Measurements from ENCODE around the gene RASGEF1C. TPM values are rescaled to one million over a fixed set of nuclear protein-coding genes. Genes with fewer than 3 reads are reported as not detected.

RASGEF1C gene
- total RNA-seq, 1 experiment from 2014 or later: not detected

Other genes starting within 250 kb of the RASGEF1C start
- gene RNF130, start 137.5 kb downstream of the RASGEF1C start, total RNA-seq (2014; rRNA removed; shearing (Covaris generic); ENCODE audit: low replicate concordance): 0.41 TPM in 1 of 2 replicates, not detected in the other
- 26.8 and 33.0 TPM in 2 replicates for gene MAPK9, start 82.9 kb upstream of the RASGEF1C start, total RNA-seq (2014; rRNA removed; shearing (Covaris generic); ENCODE audit: low replicate concordance)
- gene GFPT2, start 144.1 kb upstream of the RASGEF1C start, total RNA-seq (2014; rRNA removed; shearing (Covaris generic); ENCODE audit: low replicate concordance): 11.7 TPM in 1 of 2 replicates, not detected in the other

All from Karpas-422 (cell line).